H7 (cell line): ENCODE data around the gene STAM. TPM values are rescaled to one million over a fixed set of nuclear protein-coding genes. Genes with fewer than 3 reads are reported as not detected.
A peak's percentile ranks its signal among the peaks of the same experiment; 100 is the strongest.
"Not testable (repeated sequence)": the region's sequence is repeated elsewhere in the genome, so short reads cannot be mapped to it uniquely, and the experiment has no call there.

Experiments
- DNase-seq: peaks from one replicate; pipeline ENCODE4 v3.0.0; 2012
- H3K27me3 ChIP-seq: 2 replicates; pipeline ENCODE4 v1.6.0; 2011; ENCODE audit warnings: mild to moderate bottlenecking, low read length; ENCODE audit not compliant: control insufficient read depth, insufficient read depth
- H3K36me3 ChIP-seq: replicated peaks from 2 replicates; pipeline ENCODE4 v1.5.1; 2011; ENCODE audit warnings: low read length; ENCODE audit not compliant: control insufficient read depth, insufficient read depth
- H3K4me3 ChIP-seq: 2 replicates; pipeline ENCODE4 v1.5.1; 2011; ENCODE audit warnings: low read depth, mild to moderate bottlenecking, control low read depth, low read length, moderate library complexity; ENCODE audit not compliant: insufficient read depth
- total RNA-seq: library from RNA; depleted of rRNA; stranded (reverse); fragments of >200 nt; shearing (Covaris generic); gene quantifications from 2 replicates; pipeline ENCODE4 v1.2.3, GENCODE V29; 2014

Gene STAM
- total RNA-seq, 1 experiment from 2014 or later, result 21.6 TPM

DNA sequence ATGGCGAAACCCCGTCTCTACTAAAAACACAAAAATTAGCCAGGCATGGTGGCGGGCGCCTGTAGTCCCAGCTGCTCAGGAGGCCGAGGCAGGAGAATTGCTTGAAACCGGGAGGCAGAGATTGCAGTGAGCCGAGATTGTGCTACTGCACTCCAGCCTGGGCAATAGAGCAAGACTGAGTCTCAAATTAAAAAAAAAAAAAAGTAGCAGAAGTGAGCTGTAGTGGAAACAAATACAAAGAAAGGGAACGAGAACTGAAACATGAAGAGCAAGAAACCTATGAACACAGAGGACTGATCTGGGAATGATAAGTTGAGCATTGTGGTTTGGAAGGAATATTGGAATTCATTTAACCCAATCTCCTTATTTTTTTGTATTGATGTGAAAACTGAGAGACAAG is 11.4 kb upstream of the STAM start:
- not testable (repeated sequence) for DNase-seq, H3K27me3 ChIP-seq, H3K36me3 ChIP-seq, H3K4me3 ChIP-seq

DNA sequence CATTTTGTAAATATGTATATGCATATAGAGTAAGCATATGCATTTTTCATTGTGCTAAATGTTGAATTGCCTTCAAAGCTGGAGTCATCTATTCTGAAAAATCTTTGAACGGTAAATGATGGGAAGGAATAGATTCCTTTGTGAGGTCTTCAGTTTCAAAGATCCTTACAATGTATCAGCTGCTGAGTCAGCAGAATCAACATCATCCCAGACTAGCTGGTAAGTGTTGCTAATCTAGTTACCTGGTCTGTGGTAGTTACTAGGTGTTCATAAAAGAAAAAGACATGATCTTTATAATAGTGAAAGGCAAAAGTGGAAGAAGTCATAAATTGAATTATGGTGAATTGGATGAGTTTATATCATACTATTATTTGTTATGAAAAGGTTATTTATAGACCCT is 10.6 kb upstream of the STAM start:
- Histone ChIP-seq H3K4me3 (no peak overlapping the region), H3K36me3 (no peaks in the 10 kb centered on the region), H3K27me3 (no peaks in the 10 kb centered on the region)
- no peak for DNase-seq

- Histone ChIP-seq H3K4me3 (no peak overlapping the region), H3K27me3 (no peaks in the 10 kb centered on the region)
- DNase-seq, result no peak
Observed at GRCh38 chr10:17637869-17638268, 6.1 kb upstream of the STAM start.

GRCh38 chr10:17640331-17640816 is 3.6 kb upstream of the STAM start:
- H3K27me3 ChIP-seq, result no peaks in the 10 kb centered on the region
- no peak overlapping the region for H3K4me3 ChIP-seq
- DNase-seq, result no peak
- no peaks in the 10 kb centered on the region for H3K36me3 ChIP-seq

More at GRCh38 chr10:17637869-17638268, 6.1 kb upstream of the STAM start:
- no peaks in the 10 kb centered on the region for H3K36me3 ChIP-seq

DNA sequence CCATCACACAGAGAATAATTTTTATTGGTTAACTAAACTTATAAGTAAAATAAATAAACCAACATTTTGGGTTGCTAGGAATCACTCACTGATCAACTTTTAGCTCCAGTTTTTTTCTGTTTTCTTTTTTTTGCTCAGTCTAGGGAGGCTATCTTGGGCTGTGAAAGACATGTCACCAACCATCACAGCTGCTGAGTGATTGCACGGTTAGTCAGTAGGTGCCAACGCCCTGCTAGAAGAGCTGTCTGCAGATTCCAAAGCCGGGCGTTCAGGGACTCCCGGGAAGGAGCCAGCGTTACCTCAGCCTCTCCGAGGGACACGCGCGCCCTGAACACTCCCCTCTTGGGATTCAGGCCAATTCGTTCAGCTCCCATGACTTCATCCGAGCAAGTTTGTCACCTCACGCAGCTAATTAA is 604 bp upstream of the STAM start:
- peak; percentile 66 for DNase-seq
- H3K4me3 ChIP-seq, result peak overlapping the region; percentile 93
- no peaks in the 10 kb centered on the region for H3K36me3 ChIP-seq
- H3K27me3 ChIP-seq, result no peaks in the 10 kb centered on the region

DNA sequence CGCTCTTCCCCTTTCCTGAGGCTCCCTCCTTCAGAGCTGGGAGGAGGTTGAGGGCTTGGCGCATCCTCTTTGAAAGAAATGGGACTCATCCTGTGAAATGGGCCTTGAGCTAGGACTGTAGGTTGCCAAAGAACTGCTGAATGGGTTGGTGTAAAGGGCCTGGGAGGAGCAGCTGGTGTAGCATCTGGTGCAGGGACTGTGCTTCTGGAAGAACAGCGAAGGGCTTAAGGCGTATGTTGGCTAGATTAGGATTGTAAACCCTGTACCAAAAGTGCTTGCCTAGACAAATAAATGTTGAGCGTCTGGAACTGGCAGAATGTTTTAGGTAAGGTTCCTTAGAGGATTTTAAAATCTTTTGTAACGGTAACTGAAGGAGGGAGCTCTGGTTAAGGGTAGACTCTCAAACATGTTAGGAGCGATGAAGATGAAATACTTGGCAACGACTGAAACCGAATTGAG is 563 bp downstream of the STAM start:
- Histone ChIP-seq H3K36me3 (no peaks in the 10 kb centered on the region), H3K4me3 (peak overlapping the region; percentile 93), H3K27me3 (no peaks in the 10 kb centered on the region)
- peak; percentile 35 for DNase-seq

- Histone ChIP-seq H3K4me3 (no peak overlapping the region), H3K36me3 (no peaks in the 10 kb centered on the region), H3K27me3 (no peaks in the 10 kb centered on the region)
- no peak for DNase-seq
Observed at GRCh38 chr10:17645621-17646345, 1.8 kb downstream of the STAM start.

GRCh38 chr10:17647326-17647725 is 3.4 kb downstream of the STAM start:
- no peak for DNase-seq
- Histone ChIP-seq H3K36me3 (no peaks in the 10 kb centered on the region), H3K27me3 (no peaks in the 10 kb centered on the region), H3K4me3 (no peak overlapping the region)

DNA sequence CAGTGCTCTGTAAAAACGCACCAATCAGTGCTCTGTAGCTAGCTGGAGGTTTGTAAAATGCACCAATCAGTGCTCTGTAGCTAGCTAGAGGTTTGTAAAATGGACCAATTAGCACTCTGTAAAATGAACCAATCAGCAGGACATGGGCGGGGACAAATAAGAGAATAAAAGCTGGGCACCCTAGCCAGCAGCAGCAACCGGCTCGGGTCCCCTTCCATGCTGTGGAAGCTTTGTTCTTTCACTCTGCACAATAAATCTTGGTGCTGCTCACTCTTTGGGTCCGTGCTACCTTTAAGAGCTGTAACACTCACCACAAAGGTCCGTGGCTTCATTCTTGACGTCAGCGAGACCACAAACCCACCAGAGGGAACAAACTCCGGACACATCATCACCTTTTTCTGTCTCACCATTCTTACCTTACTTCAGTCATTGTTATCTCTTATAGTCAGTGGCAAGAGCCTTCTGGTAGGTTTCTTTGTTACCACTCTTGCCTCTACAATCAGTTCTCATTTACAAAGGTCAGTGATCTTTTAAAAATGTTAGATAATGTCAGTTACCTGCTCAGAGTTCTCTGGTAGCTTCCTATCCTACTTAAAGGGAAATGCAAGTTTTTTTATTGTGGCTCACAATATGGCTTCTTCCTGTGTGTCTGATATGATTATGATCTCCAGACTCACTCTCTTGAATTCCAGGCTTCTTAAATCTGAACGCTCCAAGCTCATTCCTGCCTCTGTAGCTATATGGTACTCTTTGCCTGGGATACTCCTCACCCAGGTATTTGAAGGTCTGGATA is 4.5 kb downstream of the STAM start:
- no peak overlapping the region for H3K4me3 ChIP-seq
- no peaks in the 10 kb centered on the region for H3K27me3 ChIP-seq
- DNase-seq, result no peak
- 0 out of 2 replicates have a peak, but pooled peaks cover 1% of the 10 kb centered on the region for H3K36me3 ChIP-seq

DNA sequence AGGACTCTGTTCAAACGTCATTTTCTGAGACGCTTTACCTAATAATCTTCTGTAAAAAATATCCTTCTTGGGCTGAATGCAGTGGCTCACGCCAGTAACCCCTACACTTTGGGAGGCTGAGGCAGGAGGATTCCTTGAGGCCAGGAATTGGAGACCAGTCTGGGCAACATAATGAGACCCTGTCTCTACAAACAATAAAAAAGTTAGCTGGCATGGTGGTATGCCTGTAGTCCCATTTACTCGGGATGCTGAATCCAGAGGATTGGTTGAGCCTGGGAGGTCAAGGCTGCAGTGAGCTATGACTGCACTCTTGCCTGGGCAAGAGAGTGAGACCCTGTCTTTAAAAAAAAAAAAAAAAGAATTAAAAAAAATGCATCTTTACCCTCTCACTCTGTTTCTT is 5.1 kb downstream of the STAM start:
- no peaks in the 10 kb centered on the region for H3K27me3 ChIP-seq
- no peak for DNase-seq
- H3K36me3 ChIP-seq, result 0 out of 2 replicates have a peak, but pooled peaks cover 1% of the 10 kb centered on the region
- H3K4me3 ChIP-seq, result no peak overlapping the region

GRCh38 chr10:17649836-17650235 is 5.9 kb downstream of the STAM start:
- Histone ChIP-seq H3K27me3 (no peaks in the 10 kb centered on the region), H3K4me3 (no peak overlapping the region), H3K36me3 (0 out of 2 replicates have a peak, but pooled peaks cover 1% of the 10 kb centered on the region)
- no peak for DNase-seq

GRCh38 chr10:17650416-17650815 is 6.5 kb downstream of the STAM start:
- Histone ChIP-seq H3K36me3 (0 out of 2 replicates have a peak, but pooled peaks cover 1% of the 10 kb centered on the region), H3K4me3 (no peak overlapping the region), H3K27me3 (no peaks in the 10 kb centered on the region)
- no peak for DNase-seq

DNA sequence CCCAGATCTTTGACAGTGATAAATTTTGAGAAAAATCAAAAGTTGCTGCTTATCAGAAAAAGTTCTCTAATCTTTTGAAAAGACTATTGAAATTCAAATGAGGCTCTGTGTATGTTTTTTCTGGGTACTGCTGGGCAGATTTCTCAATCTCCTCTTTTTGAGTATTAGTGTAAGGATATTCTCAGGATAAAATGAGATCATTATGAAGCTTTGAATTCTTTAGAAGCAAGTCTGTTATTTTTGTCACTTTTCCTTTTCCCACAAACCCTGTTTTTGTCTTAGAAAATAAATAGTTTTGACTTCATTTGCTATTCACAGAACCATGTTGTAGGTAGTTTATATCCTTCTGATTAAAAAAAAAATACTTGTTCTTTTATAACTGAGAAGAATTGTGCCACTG is 7.9 kb downstream of the STAM start:
- no peak overlapping the region for H3K4me3 ChIP-seq
- DNase-seq, result no peak

DNA sequence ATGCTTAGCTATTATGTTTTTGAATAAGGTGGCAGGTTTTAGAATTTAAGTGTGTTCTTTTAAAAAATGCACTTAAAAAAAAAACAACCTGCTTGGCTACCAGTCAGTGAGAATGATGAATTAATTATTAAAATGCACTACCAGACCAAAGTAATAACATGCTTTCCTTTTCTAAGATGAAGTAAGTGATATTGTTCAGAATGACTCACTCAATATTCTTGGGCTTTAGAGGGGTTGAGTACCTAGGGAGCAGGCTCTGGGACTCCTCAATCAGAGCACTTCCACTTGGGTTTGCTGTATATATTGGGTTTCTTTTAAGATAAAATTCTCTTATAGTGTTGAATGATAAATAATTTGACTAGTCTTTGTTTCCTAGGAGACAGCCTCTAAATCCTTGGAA is 8.6 kb downstream of the STAM start:
- no peak overlapping the region for H3K4me3 ChIP-seq
- no peak for DNase-seq
- 0 out of 2 replicates have a peak, but pooled peaks cover 1% of the 10 kb centered on the region for H3K36me3 ChIP-seq

More for the DNA sequence above, 7.9 kb downstream of the STAM start:
- H3K36me3 ChIP-seq, result 0 out of 2 replicates have a peak, but pooled peaks cover 1% of the 10 kb centered on the region
- no peaks in the 10 kb centered on the region for H3K27me3 ChIP-seq

GRCh38 chr10:17655009-17655408 is 11.1 kb downstream of the STAM start:
- no peak for DNase-seq
- Histone ChIP-seq H3K27me3 (no peaks in the 10 kb centered on the region), H3K36me3 (0 out of 2 replicates have a peak, but pooled peaks cover 1% of the 10 kb centered on the region), H3K4me3 (no peak overlapping the region)

More for the DNA sequence above, 8.6 kb downstream of the STAM start:
- no peaks in the 10 kb centered on the region for H3K27me3 ChIP-seq
